HEK293T (cell line): ENCODE measurements around the gene KIRREL3.

Source experiments
- BHLHE40 ChIP-seq: fragments of 450-650 bp; IDR thresholded peaks from 2 replicates; pipeline ENCODE4 v1.6.1; 2016; ENCODE audit warnings: mild to moderate bottlenecking, moderate library complexity, borderline replicate concordance
- ELF4 ChIP-seq: fragments of 450-650 bp; IDR thresholded peaks from 2 replicates; pipeline ENCODE4 v1.6.1; 2017; ENCODE audit warnings: antibody characterized with exemption
- FOXA1 ChIP-seq: fragments of 450-650 bp; IDR thresholded peaks from 2 replicates; pipeline ENCODE4 v1.6.1; 2016; ENCODE audit warnings: mild to moderate bottlenecking
- FOXK2 ChIP-seq: fragments of 450-650 bp; IDR thresholded peaks from 2 replicates; pipeline ENCODE4 v1.6.1; 2016; ENCODE audit warnings: mild to moderate bottlenecking
- FOXM1 ChIP-seq: fragments of 450-650 bp; IDR thresholded peaks from 2 replicates; pipeline ENCODE4 v1.6.1; 2017; ENCODE audit warnings: mild to moderate bottlenecking, borderline replicate concordance
- HDGF ChIP-seq: fragments of 450-650 bp; IDR thresholded peaks from 2 replicates; pipeline ENCODE4 v1.6.1; 2017; ENCODE audit warnings: antibody characterized with exemption, borderline replicate concordance
- L3MBTL2 ChIP-seq: fragments of 450-650 bp; conservative IDR thresholded peaks from 2 replicates; pipeline ENCODE4 v1.6.1; 2016; ENCODE audit warnings: mild to moderate bottlenecking
- NFRKB ChIP-seq: fragments of 450-650 bp; IDR thresholded peaks from 2 replicates; pipeline ENCODE4 v1.6.1; 2016; ENCODE audit warnings: mild to moderate bottlenecking, moderate library complexity
- SP1 ChIP-seq: fragments of 450-650 bp; IDR thresholded peaks from 2 replicates; pipeline ENCODE4 v1.6.1; 2017
- TARDBP ChIP-seq: fragments of 450-650 bp; IDR thresholded peaks from 2 replicates; pipeline ENCODE4 v1.6.1; 2016
- ZNF384 ChIP-seq: fragments of 450-650 bp; IDR thresholded peaks from 2 replicates; pipeline ENCODE4 v1.6.1; 2016
- TF ChIP-seq, protein P1 (sequence below): fragments of 450-650 bp; IDR thresholded peaks from 2 replicates; pipeline ENCODE4 v1.6.1; 2016

DNA sequence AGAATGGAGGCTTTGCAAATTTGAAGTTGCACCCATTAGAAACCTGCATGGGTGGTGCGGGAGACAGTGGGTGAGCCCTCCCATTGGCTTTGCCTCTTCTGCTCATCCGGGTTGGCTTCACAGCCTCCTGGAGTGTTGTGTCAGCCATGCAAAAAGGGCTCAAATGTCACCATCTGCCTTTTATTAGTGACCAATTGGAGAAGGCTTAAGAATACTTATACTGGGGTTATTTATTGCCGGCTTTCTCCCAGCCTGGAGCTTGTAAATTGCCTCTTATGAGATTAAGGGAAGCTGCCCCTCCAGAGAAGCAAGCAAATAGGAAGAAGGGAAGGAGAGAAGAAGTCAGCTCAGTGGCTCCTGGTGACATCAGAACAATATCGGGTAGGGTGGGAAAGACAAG, 462.5 kb downstream of the KIRREL3 start:
- TF ChIP-seq SP1 (no peak), ELF4 (no peak), L3MBTL2 (no peak), BHLHE40 (no peak), FOXA1 (no peak), FOXK2 (no peak), HDGF (no peak), TARDBP (no peak), NFRKB (no peak), ZNF384 (no peak), FOXM1 (no peak)
- TF ChIP-seq, protein P1, sequence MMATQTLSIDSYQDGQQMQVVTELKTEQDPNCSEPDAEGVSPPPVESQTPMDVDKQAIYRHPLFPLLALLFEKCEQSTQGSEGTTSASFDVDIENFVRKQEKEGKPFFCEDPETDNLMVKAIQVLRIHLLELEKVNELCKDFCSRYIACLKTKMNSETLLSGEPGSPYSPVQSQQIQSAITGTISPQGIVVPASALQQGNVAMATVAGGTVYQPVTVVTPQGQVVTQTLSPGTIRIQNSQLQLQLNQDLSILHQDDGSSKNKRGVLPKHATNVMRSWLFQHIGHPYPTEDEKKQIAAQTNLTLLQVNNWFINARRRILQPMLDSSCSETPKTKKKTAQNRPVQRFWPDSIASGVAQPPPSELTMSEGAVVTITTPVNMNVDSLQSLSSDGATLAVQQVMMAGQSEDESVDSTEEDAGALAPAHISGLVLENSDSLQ = no peak
